ENCODE data around the gene PPP2CA.

Gene PPP2CA

DNA sequence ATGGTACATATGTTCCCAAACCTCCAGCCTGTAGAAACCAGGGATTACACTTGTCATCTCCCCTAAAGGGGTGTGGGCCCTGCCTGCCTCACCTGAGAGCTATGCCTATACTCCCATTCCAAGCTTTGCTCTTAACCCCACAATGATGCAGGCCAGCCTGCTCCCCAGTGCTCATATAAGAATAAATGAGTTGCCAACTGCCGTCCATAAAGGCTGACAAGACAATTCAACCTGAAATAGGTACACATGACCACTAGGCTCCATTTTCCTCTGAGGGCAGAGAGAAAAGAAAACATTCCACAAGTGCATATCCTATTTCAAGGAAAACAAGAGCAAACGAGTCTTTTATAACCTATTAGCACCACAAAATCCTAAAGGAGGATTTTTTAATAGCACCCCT, 77.6 kb downstream of the PPP2CA start:
- DNase-seq (ENCODE audit: low read depth) = no peak

DNA sequence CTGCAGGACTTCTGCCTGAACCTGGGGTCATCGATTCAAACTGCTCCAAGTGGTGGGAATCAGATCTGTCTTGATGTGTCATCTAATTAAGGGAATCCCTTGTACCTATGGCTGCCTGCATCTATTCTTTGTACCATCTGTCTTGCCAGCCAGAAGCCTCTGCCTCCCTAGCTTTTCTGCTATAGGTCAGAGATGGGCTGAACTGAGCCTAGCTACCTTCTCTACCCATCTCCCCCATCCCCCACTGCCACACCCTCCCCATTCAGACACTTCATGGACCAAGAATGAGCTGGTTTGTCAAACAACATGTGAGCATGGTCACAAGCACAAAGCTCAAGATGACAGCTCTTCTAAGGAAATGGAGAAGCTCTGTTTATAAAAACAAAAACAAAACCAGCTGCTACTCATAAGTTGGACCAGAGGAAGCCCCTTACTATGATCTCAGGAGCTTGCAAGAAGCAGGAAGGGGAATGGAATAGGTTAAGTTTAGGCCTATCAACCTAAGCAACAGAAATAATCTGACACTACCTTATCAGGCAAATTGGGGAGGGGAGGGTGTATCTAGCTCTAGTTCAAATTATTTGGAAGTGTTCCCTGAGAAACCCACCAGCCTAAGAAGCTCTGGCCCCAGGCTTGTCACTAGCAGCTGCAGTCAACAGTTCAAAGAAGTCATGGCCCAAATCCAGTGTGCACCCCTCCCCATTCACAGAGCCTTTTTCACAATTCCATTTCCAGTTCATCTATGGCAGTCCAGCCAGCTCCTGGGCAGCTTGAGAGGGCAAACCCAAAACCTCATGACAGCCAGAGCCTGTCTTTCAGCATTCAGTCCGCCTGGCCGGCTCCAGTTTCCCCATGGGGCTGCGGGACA, 79.0 kb downstream of the PPP2CA start:
- no peak for DNase-seq (ENCODE audit: low read depth)

DNA sequence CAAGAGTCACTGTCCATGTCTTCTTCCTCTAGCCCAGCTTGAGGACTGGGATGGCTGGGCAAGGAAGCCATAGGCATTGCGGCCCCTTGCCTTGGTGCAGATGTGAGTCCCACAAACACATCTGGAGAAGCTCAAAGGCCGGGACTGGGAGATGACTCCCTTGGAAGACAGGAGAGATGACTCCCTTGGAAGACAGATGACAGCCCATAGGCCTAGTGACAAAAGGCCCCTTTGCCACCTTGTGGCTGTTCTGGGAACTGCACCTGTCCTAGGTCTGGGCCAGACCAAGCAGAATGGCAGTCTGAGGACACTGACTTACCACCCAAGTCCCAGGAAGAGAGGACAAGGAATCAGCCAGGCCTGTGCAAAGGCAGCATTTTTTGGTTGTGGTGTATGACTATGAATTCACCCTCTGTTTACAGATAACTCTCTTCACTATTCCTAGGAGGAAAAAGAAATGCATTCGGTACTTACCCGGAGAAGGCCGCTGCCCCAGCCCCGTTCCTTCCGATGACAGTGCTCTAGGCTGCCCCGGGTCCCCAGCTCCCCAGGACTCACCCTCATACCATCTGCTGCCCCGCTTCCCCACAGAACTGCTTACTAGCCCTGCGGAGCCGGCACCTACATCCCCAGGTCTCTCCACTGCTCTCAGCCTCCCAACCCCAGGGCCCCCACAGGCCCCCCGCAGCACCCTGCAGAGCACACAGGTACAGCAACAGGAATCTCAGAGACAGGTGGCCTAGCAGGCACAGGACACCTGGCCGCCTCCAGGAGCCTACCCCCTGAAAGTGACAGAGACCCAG, 79.9 kb downstream of the PPP2CA start:
- peak; percentile 34 for DNase-seq (ENCODE audit: low read depth)

DNA sequence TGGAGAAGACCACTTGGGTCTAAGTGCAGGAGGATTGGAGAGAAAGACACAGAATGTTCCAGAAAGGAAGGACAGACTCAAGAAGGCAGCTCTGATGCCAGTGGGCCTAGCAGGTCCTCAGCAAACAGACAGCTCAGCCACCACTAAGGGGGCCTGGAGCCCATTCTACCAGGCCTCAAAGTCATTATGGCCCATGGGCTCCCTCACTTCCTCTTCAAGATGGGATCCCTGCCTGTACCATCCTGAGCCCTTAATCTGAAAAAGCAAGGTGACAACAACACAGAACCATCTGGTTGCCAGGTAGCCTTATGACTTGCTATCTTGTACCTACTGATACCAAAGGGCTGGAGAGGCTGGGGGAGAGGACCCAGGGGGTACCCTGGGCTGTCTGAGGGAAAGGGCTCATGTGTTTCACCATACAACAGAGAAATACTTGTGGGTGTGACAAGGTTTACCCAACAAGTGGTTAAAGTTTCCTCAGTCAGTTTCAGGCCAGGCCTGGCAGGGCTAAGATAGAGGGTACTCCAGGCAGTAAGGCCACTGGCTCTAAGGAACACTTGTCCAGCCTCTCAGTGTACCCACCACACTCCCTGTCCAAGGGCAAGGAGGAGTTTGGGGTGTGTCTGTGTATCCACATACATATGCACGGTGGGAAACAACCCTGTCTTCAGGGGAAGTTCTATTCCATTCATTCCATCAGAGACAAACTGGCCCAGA, 80.7 kb downstream of the PPP2CA start:
- DNase-seq (ENCODE audit: low read depth) = no peak

Measured in fibroblast of the conjunctiva (primary cell).